HEK293 (cell line): Measurements from ENCODE around the gene CANT1.

ENCODE experiments used
- CTCF ChIA-PET: fragments of 350-600 bp; formaldehyde crosslinking; extraction: SDS; loops from one replicate; lab custom pipeline; 2021; ENCODE audit warnings: antibody characterized with exemption; lab: Yijun Ruan, JAX
- POLR2A ChIA-PET: fragments of 300-600 bp; formaldehyde crosslinking; extraction: SDS; loops from one replicate; lab custom pipeline; 2020; ENCODE audit warnings: antibody characterized with exemption, inconsistent platforms; lab: Yijun Ruan, JAX
- H3K27ac ChIP-seq: fragments of 200-500 bp; sonication (Bioruptor generic); 2 replicates; pipeline ENCODE4 v1.5.1; 2014; ENCODE audit warnings: low read depth, low read length, control low read depth, inconsistent platforms; ENCODE audit errors: extremely low read depth
- H3K36me3 ChIP-seq, 2 experiments: fragments of 200-500 bp in 1 of 2; sonication (Bioruptor generic) in 1 of 2; 1 replicate in 1 of 2; 2 replicates in 1 of 2; pipeline ENCODE4 v1.5.1; 2014 to 2017; ENCODE audit warnings: inconsistent platforms in 2 of 2, low read length in 2 of 2; ENCODE audit not compliant: control insufficient read depth in 2 of 2, insufficient read depth in 1 of 2
- H3K4me1 ChIP-seq: fragments of 200-500 bp; sonication (Bioruptor generic); 2 replicates; pipeline ENCODE4 v1.5.1; 2014; ENCODE audit warnings: mild to moderate bottlenecking, low read length, inconsistent platforms; ENCODE audit not compliant: control insufficient read depth, insufficient read depth
- H3K4me3 ChIP-seq: 2 replicates; pipeline ENCODE4 v1.5.1; 2011; ENCODE audit warnings: low read depth, mild to moderate bottlenecking, control low read depth, low read length, moderate library complexity
- H3K9me3 ChIP-seq: fragments of 200-500 bp; sonication (Bioruptor generic); 2 replicates; pipeline ENCODE4 v1.5.1; 2014; ENCODE audit warnings: low read depth, low read length, inconsistent platforms; ENCODE audit not compliant: control insufficient read depth, insufficient read depth
- GLIS2 ChIP-seq: fragments of 450-650 bp; formaldehyde crosslinking; IDR thresholded peaks from 2 replicates; pipeline ENCODE4 v1.5.1; 2016; ENCODE audit warnings: missing biosample characterization, missing genetic modification characterization
- PRDM6 ChIP-seq: fragments of 450-650 bp; formaldehyde crosslinking; IDR thresholded peaks from 2 replicates; pipeline ENCODE4 v1.5.1; 2017; ENCODE audit warnings: missing biosample characterization, missing genetic modification characterization
- TSHZ1 ChIP-seq: fragments of 450-650 bp; formaldehyde crosslinking; IDR thresholded peaks from 2 replicates; pipeline ENCODE4 v1.5.1; 2016; ENCODE audit warnings: missing biosample characterization, missing genetic modification characterization, borderline replicate concordance
- ZFP69B ChIP-seq: fragments of 450-650 bp; formaldehyde crosslinking; IDR thresholded peaks from 2 replicates; pipeline ENCODE4 v1.5.1; 2016; ENCODE audit warnings: missing biosample characterization, missing genetic modification characterization
- ZNF10 ChIP-seq: fragments of 450-650 bp; formaldehyde crosslinking; IDR thresholded peaks from 2 replicates; pipeline ENCODE4 v1.5.1; 2017; ENCODE audit warnings: missing biosample characterization, missing genetic modification characterization
- ZNF223 ChIP-seq: fragments of 450-650 bp; formaldehyde crosslinking; IDR thresholded peaks from 2 replicates; pipeline ENCODE4 v1.5.1; 2016; ENCODE audit warnings: missing biosample characterization, missing genetic modification characterization
- ZNF274 ChIP-seq, 2 experiments: fragments of 200-500 bp in 1 of 2; fragments of 450-650 bp in 1 of 2; sonication (Bioruptor generic) in 1 of 2; formaldehyde crosslinking in 1 of 2; IDR thresholded peaks; 2 replicates each; pipeline versions ENCODE4 v1.5.1 to v1.6.1; 2014 to 2016; ENCODE audit warnings: borderline replicate concordance in 1 of 2, inconsistent platforms in 1 of 2, low read length in 1 of 2, missing biosample characterization in 1 of 2, missing genetic modification characterization in 1 of 2
- ZNF335 ChIP-seq: fragments of 450-650 bp; formaldehyde crosslinking; conservative IDR thresholded peaks from 2 replicates; pipeline ENCODE4 v1.5.1; 2016; ENCODE audit warnings: missing biosample characterization, missing genetic modification characterization
- ZNF350 ChIP-seq: fragments of 450-650 bp; formaldehyde crosslinking; IDR thresholded peaks from 2 replicates; pipeline ENCODE4 v1.5.0; 2017; ENCODE audit warnings: missing biosample characterization, mild to moderate bottlenecking, missing genetic modification characterization
- ZNF366 ChIP-seq: fragments of 450-650 bp; formaldehyde crosslinking; conservative IDR thresholded peaks from 2 replicates; pipeline ENCODE4 v1.5.1; 2016; ENCODE audit warnings: missing biosample characterization, missing genetic modification characterization
- ZNF558 ChIP-seq: fragments of 450-650 bp; formaldehyde crosslinking; IDR thresholded peaks from 2 replicates; pipeline ENCODE4 v1.5.1; 2016; ENCODE audit warnings: missing biosample characterization, missing genetic modification characterization
- ZNF654 ChIP-seq: fragments of 450-650 bp; formaldehyde crosslinking; IDR thresholded peaks from 2 replicates; pipeline ENCODE4 v1.5.1; 2016; ENCODE audit warnings: low read depth, missing biosample characterization, missing genetic modification characterization
- ZNF76 ChIP-seq: fragments of 450-650 bp; formaldehyde crosslinking; IDR thresholded peaks from 2 replicates; pipeline ENCODE4; 2016; ENCODE audit warnings: low read depth, missing biosample characterization, missing genetic modification characterization, borderline replicate concordance
- TF ChIP-seq, protein P1 (sequence below): fragments of 450-650 bp; formaldehyde crosslinking; IDR thresholded peaks from 2 replicates; pipeline ENCODE4 v1.5.1; 2016; ENCODE audit warnings: missing biosample characterization, missing genetic modification characterization
- TF ChIP-seq, protein P2 (sequence below): fragments of 450-650 bp; formaldehyde crosslinking; IDR thresholded peaks from 2 replicates; pipeline ENCODE4 v1.5.1; 2016; ENCODE audit warnings: missing biosample characterization, missing genetic modification characterization

Gene CANT1

DNA sequence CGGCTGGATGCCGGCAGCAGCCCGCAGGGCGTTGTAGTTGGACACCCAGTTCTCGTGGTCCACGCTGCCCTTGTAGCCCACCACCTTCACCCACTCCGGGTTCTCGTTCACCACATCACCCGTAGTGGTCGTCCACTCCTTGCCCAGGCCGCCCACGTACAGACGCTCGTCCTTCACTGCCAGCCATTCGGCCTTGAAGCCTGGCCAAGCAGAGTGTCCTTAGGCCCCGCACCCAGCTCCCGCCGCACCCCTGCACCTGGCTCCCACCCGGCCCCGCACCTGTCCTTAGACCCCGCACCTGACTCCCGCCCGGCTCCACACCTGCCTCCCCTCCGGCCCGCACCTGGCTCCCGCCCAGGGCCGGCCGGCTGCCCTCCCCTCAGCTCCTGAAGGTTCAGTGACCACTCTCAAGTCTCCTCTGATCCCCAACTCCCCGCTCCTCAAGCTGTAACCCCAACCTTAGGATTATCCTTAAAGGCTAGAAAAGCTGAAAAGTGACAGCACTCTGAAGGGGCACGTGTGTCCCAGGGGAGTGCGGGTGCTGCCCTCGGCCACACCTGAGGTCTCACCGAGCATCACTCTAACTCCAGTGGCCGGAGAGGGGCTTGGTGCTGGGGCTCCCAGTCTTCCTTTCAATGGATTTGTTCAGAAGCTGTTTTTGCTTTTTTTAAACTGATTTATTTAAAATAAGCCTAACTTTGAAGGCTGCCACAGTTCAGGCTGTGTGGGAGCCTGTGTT, 14.4 kb downstream of the CANT1 start:
- H3K36me3 ChIP-seq = peaks cover 0 to 93% of the 10 kb centered on the region in 2 experiments
- H3K4me3 ChIP-seq = no peak overlapping the region
- no peaks in the 10 kb centered on the region for H3K4me1 ChIP-seq
- no peaks in the 10 kb centered on the region for H3K9me3 ChIP-seq
- no peak overlapping the region for H3K27ac ChIP-seq
- POLR2A ChIA-PET = interaction anchor here (0.8 to 2.1 kb wide), 3 partner anchors 8 to 15 kb away, joined by 4 to 11 read pairs (median 6); partner anchors contain the start of gene CANT1
- TF ChIP-seq ZNF10 (tag by site-specific recombination) = no peak
- TF ChIP-seq ZNF76 (tag by site-specific recombination) = no peak
- CTCF ChIA-PET = interaction anchor here (0.6 to 1.8 kb wide), 10 partner anchors 8 to 129 kb away, joined by 3 to 7 read pairs (median 4); no protein-coding TSS in a partner anchor

DNA sequence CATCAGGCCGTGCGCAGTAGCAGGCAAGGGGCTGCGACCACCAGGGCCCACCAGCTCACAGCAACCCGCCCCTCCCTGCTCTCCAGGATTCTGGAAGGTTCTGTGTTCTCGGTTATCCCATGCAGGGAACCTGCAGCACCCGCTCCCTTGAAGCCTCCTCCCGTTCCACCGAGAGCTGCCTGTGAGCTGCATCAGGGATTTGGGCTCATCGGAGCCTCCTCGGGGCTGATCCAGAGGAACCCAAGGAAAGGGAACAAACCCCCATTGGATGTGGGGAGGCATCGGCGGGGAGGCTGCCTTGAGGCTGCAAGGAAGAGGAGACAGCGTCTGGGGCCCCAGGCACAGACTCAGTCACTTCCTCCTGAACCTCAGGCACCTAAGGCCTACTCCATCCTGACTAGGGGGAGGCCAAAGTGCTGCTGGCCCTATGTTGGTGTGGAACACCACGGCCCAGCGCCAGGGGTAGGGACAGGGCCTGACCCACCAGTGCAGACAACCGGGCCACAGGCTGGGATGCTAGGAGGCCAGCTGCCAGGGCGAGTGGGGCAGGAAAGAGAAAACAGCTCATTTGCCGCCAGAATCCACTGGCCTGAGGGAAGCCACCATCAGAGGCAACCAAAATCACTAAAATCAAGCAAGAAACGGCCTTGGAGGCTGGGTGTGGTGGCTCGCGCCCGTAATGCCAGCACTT, 15.4 kb downstream of the CANT1 start:
- POLR2A ChIA-PET = interaction anchor here (1.2 kb wide), 1 partner anchor 16 kb away, joined by 4 read pairs; the partner anchor contains the start of gene CANT1
- Histone ChIP-seq H3K36me3 (peaks cover 4 to 90% of the 10 kb centered on the region in 2 experiments), H3K27ac (no peak overlapping the region), H3K9me3 (no peaks in the 10 kb centered on the region), H3K4me1 (no peaks in the 10 kb centered on the region), H3K4me3 (no peak overlapping the region)
- CTCF ChIA-PET = interaction anchor here (0.6 to 2.3 kb wide), 16 partner anchors 9 to 1924 kb away, joined by 3 to 21 read pairs (median 7); partner anchors contain the start of gene LGALS3BP
- TF ChIP-seq PRDM6 (tag by site-specific recombination) = no peak
- no peak for TF ChIP-seq ZNF558
- no peak for TF ChIP-seq ZNF335 (tag by site-specific recombination)
- TF ChIP-seq ZNF366 = no peak

DNA sequence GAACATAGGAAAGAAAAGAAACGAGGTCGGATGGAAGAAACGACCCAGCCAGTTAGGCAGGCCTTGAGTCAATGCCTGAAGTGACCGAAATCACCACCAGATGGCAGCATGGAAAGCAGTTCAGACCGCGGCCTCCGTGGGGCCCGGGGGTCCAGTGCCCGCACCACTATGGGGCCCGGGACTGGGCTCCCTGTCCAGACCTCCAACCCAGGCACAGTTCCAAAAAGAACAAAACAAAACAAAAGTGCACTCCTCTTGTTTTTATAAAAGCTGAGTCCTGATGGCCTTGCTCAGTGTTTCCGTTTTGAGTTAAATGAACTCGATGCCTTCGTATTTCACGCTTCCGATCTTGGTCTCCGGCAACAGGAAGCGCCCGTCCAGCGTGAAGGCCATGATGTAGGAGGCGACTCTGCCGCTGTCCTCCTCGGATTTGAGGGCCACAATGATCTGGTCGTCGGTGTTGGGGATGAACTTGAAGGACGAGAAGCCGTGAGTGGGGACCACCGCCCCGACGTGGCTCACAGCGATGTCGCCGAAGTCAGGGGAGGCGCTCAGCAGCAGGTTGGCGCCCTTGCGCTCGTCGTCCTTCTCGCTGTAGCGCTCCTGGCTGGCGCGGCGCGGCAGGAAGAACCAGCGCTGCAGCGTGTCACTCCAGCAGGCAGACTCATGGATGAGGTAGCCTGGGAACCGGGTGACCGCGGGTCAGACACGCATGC, 16.2 kb downstream of the CANT1 start:
- peaks cover 4 to 83% of the 10 kb centered on the region in 2 experiments for H3K36me3 ChIP-seq

More for the DNA sequence above, 16.2 kb downstream of the CANT1 start:
- Histone ChIP-seq H3K27ac (no peak overlapping the region), H3K4me1 (no peaks in the 10 kb centered on the region), H3K4me3 (no peak overlapping the region), H3K9me3 (no peaks in the 10 kb centered on the region)
- ChIA-PET POLR2A (no interaction called here), CTCF (interaction anchor here (0.6 to 2.3 kb wide), 16 partner anchors 9 to 1924 kb away, joined by 3 to 21 read pairs (median 7); partner anchors contain the start of genes ENGASE and LGALS3BP)
- TF ChIP-seq, protein P1, sequence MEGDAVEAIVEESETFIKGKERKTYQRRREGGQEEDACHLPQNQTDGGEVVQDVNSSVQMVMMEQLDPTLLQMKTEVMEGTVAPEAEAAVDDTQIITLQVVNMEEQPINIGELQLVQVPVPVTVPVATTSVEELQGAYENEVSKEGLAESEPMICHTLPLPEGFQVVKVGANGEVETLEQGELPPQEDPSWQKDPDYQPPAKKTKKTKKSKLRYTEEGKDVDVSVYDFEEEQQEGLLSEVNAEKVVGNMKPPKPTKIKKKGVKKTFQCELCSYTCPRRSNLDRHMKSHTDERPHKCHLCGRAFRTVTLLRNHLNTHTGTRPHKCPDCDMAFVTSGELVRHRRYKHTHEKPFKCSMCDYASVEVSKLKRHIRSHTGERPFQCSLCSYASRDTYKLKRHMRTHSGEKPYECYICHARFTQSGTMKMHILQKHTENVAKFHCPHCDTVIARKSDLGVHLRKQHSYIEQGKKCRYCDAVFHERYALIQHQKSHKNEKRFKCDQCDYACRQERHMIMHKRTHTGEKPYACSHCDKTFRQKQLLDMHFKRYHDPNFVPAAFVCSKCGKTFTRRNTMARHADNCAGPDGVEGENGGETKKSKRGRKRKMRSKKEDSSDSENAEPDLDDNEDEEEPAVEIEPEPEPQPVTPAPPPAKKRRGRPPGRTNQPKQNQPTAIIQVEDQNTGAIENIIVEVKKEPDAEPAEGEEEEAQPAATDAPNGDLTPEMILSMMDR = peak; percentile 70
- no peak for TF ChIP-seq ZNF274 (IDR thresholded peaks at IDR 0.05; ENCODE audit: low read length)
- no peak for TF ChIP-seq ZNF274 (tag by site-specific recombination; IDR thresholded peaks at IDR 0.05; ENCODE audit: borderline replicate concordance)
- TF ChIP-seq, protein P2, sequence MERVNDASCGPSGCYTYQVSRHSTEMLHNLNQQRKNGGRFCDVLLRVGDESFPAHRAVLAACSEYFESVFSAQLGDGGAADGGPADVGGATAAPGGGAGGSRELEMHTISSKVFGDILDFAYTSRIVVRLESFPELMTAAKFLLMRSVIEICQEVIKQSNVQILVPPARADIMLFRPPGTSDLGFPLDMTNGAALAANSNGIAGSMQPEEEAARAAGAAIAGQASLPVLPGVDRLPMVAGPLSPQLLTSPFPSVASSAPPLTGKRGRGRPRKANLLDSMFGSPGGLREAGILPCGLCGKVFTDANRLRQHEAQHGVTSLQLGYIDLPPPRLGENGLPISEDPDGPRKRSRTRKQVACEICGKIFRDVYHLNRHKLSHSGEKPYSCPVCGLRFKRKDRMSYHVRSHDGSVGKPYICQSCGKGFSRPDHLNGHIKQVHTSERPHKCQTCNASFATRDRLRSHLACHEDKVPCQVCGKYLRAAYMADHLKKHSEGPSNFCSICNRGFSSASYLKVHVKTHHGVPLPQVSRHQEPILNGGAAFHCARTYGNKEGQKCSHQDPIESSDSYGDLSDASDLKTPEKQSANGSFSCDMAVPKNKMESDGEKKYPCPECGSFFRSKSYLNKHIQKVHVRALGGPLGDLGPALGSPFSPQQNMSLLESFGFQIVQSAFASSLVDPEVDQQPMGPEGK (tag by site-specific recombination) = peak; percentile 83
- TF ChIP-seq ZNF350 = no peak
- peak; percentile 92 for TF ChIP-seq ZNF223
- TF ChIP-seq ZNF654 = peak; percentile 31
- TF ChIP-seq GLIS2 (tag by site-specific recombination) = peak; percentile 50; the same call in 1 of the 2 replicates
- no peak for TF ChIP-seq TSHZ1 (tag by site-specific recombination)
- 0 out of 2 replicates have a peak, but pooled peaks have one; percentile 50 for TF ChIP-seq ZFP69B
- TF ChIP-seq, all 188 proteins: peak for 6
